Activated CD8-positive, alpha-beta memory T cell treated with anti-CD3 and anti-CD28 coated beads for 24 hours (primary cell): ENCODE measurements around the gene ARMH2.

ENCODE experiments used
- DNase-seq: peaks from one replicate; pipeline ENCODE4 v3.0.0-alpha.2; 2020

Gene ARMH2

DNA sequence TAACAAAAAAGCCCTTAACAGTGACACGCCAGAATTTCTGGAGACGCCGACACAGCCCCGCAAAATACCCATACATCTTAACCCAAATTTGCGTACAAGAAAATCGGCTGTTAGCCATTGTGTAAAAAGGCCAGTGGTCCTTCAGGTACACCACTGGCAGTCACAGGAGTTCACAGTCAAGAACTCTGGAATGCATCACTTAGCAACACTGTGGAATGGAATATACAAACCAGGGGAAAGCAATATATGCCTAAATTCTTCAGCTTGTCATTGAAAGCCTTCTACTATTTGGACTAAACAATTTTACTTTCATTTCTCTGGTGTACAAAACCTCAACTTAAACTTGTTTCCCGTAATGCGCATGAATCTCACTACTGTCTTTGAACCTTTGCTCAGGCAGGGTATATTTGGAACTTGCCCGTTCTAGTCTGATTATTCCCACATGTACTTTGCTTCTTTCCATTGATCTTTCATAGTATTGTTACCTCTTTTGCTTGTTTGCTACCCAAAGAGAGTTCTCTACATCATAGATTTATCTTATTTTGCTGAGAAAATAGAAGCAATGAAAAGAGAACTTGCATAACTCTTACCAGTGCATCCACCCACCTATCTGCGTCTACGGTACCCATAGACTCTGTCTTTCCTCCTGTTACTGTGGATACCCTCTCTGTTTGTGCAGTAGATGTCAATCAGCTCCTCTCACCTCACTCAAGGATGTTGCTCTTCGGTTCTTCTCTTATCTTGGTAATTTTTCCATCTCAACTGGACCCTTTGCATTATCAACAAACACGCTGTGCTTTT lies at the start of gene ARMH2:
ARMH2 (minus strand) TSS at position 178 of the 801 bp plus-strand sequence; CDS start at position 118, 60 bp downstream.
- no peak for DNase-seq

DNA sequence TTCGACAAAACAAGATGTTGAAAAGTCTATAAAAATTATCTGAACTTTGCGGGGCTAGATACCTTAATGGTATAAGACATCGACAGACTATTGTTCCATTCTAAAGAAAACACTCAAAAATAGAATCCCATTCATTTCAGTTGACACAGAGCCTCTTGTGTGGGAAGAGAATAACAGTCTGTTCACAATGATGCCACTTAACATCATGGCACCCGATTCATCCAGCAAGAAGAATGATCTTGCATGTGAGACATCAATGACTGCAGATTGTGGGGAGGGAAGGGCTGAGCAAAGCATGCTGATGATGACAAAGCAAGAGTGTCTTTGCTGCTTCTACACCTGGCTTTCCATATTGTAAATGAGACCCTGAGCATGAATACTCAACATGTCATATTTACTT lies 49.7 kb upstream of the ARMH2 start:
- DNase-seq = no peak

DNA sequence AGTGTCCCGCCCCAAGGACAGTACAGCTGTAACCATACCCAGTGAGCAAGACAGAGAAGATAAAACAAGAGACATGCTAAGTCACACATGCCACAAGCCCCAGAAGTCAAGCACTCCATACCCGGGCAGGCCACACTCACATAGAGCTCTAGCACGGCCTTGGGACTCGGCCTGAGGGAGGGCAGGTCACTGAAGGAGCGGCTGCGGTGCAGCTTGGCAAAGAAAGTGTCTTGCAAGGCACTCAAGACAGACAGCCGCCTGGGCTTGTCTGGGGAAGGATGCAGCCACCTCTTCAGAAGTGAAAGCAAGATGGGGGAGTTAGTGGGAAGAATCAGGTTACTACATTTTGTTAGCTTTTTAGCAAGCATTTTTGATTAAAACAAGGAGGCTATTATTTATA lies 48.7 kb upstream of the ARMH2 start:
- DNase-seq = no peak

DNA sequence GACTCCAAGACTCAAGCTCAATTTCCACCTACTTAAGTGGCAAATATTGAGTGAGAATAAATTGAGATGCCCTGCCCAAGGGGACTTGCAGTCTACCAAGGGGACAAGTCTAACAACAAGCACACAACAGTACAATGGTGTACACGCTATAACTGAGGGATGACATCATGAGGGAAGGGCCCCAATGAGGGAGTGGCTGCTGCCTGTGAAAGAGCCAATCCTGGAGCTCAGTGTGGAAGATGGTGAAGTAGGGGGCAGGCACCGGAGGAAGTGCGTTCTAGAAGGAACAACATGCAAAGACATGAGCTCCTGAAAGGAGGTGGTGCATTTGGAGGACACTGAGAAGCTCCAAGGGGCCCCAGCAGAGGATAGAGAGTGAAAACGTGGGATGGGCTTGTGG lies 46.9 kb upstream of the ARMH2 start:
- DNase-seq = no peak

DNA sequence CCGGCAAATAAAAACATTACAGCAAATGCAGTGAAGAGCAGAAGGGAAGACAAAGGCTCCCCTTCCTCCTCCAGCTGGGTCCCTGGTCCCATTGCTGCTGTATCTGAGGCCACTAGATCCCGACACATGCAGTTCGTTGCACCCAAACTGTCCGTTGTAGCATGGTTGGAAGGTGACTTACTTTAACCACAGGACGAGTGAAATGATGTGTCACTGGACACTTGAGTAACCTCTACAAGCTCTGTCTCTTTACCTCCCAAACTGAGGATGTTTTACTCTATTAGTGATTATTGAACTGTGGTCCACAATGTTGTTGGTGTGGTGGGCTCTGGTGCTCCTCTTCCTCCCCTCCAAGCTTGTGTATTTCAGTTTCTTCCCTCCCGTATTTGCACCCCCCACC lies 46.2 kb upstream of the ARMH2 start:
- DNase-seq = no peak

DNA sequence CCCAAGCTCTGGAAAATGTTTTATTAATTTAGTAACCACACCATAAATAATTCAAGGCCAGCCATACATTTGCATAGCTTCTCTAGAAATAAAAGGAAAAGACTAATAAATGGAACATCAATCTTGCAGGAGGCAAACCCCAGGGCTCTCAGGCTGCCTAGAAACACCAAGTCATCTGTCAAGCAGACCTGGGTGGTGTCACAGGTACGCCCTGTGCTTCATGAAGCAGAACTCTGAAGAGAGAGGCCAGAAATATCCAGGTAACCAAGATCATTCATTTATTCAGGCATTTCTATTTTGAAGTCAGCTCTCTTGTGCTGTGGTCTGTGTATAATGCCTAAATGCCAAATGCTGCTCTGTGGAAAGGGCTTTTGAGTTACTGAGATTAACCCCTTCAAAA lies 45.3 kb upstream of the ARMH2 start:
- DNase-seq = no peak

DNA sequence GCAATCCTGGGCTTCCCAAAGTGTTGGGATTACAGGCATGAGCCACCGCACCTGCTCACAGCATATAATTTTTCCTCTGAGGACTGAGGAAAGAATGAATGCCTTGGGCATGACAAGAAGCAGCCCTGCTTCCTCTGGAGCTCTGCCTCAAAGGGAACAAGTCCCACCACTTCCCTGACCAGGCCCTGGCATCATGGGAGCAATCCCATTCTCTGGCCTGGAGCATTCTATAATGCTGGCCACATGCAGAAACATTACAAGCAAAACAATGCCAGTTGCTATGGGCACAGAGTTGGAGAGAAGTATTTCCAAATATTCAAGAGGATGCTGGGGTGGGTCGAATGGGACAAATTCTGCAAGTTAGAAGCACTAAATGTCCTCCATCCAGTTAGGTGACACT lies 41.5 kb upstream of the ARMH2 start:
- no peak for DNase-seq

DNA sequence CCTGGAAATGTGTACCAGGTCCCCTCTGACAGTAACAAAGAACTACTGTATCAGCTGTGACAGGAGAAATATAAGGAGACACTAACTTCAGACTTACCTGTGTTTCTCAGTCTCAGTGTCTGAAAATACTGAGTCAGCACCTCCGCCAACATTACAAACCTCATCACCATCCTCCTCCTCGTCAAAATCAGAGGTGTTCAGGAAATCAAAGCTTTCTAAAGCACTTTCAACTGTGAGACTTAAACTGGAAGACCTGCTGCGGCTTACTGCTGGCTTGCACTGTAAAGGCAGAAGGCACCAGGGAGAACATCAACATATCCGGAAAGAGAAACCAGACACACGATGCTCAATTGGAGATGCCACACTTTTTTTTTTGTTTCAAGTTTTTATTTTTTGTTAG lies 40.3 kb upstream of the ARMH2 start:
- no peak for DNase-seq

DNA sequence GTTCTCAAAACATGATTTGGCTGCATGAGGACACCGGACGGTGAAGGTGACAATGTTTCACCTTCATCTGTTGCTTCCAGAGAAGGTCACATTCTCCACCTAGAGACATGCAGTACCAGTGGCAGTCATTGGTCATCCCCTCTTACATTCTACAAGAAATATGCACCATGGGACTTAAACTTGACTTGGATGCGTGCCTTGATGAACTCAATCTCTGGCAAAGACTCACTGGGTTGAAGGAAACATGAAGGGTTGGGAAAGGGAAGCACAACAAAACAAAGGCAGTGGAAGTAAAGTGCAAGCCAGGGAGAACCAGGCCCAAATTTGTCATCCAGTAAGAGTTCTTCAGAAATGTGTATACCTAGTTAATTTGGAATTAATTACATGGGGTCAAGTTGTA lies 39.4 kb upstream of the ARMH2 start:
- DNase-seq = no peak

DNA sequence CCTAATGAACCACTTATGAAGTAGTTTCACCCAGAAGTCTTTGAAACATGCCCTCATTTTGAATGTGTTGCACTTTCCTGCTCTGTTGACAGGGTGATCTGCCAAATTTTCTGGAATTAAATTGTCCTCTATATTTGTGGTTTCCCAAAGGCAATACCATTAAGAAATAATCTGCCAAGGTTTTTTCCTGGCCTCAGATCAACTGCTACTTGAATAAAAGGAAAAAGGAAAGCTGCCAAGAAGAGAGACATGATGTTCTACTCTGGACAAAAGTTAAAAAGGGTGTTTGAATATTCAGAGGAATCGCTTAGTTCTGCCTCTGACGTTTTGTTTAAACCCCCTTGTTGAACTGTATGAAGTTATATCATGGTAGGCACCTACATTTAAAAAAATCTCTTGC lies 37.4 kb upstream of the ARMH2 start:
- no peak for DNase-seq

DNA sequence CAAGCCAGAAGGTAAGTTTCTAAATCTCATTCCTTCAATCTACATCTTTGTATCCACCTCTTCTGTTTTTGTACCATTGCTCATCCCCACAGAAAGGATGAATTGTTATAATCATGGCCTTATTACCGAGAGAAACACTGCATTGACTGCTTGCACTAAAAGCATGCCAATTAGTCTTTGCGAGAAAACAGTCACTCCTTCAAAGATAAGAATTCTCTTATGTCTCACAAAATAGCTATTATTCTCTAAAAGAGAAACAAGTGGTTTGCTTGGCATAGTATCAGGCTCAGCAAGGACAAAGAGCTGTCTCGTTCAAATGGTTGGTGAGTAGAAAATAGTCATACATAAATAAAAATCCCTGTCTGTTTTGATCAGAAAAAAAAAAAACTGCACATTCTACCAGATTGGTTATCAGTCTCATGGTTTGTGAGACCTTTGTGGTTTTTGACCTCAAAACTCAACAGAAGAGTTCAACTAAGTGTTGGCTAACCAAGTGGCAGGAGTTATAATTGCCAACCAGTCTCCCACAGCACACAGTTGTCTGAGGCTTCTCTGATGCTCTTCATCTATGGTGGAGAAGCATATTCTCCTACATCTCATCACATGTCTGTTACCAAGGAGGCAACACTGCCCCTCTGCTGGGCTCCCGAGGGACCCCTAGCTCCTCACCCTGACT lies 35.1 kb upstream of the ARMH2 start:
- no peak for DNase-seq

DNA sequence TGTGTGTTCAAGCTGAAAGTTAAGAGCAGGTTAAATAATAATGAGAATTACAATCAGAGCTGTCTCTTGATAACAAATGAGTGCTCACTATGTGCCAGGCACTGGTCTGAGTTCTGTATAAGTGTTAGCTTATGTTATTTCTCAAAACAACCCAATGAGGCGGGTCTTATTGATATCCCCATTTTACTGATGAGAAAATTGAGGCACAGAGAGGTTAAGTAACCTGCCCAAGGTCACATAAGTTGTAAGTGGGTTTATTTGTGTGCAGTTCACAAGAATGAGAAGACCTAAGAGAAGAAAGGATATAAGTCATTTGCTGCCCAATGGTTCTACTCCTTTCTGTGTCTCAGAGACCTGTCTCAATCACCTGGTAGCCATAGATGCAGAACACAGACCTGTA lies 34.1 kb upstream of the ARMH2 start:
- DNase-seq = no peak

DNA sequence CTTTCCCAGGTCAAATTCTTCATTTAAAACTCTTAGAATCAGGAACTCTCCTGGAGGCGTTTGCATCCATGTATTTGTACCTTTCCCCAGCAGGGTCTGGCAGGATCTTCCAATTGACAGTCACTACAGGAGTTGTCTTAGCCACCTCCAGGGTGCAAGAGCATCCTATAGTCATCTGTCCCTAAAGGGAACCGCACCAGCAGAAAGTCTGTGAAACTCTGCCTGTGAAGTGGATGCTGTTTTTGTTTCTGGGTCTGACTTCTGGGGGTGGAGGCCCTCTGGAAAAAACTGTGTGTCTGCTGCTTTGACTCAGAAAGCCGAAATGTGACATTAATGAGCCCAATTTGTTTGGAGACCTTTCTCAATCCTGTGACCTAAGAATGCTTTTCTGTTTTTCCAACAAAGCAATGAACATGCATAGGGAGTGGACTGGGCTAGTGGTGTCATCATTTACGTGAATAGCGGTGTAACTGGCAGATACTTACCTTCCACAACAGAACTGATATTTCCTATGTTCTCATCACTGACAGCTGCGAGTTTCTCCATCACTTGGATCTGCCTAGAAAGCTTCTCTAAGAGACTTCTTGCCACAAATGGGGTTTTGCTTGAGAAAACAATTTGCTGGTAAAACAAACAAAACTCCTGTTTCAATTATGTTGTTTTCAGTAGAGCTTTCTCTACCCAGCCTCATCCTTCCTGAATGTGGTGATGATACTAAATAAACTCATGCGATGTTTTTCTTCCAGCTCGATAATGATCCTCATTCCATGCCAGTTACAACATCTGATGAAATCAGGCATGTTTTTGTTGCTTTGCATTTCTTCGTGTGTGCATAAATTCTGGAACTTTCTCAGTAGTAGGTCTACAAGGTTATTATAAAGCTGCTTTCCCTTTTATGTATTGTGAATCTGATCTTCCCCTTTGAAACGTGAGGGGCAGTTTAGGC lies 33.3 kb upstream of the ARMH2 start:
- no peak for DNase-seq

DNA sequence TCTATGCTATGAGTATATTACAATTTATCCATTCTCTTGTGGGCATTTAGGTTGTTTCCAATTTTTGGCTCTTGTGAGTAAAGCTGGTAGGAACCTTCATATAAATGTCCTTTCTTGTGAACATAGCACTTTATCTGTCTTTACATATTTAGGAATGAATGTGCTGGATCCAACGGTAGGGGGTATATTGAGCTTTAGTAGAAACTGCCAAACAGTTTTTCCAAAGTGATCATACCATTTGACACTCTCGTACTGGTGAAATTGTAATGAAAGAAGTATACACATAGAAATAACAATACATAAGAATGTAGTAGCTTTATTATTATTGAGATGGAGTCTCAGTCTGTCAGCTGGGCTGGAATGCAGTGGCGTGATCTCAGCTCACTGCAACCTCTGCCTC lies 30.9 kb upstream of the ARMH2 start:
- DNase-seq = no peak

DNA sequence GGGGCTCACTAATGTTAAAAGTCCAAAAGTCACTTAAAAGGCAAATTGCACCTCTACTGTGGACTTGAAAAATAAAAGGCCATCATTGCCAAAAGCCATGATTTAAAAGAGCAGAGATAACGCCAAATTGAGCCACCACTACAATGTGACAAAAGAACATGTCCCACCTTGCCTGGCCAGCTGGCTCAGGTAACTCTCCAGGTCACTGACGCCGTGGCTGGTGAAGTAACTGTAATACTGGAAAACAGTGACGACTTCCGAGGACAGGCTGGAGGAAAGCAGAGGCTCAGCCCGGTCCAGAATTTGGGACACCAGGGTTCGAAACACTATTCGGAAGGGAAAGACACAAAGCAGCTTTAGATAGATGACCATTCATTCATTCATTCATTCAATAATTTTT lies 29.3 kb upstream of the ARMH2 start:
- no peak for DNase-seq

DNA sequence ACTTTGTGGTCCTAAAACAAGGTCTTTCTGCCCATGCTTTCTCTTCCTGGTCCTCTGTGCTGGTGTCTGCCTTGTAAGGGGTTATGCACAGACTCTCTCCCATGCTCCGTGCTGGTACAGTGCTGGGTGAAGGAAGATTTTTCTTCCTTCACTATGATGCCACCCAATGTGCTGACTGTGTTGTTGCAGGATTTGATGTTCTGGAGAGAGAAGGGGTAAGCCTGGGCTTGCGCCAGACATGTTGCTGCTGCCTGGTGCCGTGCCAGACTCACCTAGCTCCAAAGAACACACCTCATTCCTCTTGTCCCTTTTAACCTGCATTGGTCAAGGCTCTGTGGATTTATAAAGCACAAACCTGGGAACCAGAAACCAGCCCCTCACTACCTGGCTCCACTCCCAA lies 28.4 kb upstream of the ARMH2 start:
- DNase-seq = no peak

DNA sequence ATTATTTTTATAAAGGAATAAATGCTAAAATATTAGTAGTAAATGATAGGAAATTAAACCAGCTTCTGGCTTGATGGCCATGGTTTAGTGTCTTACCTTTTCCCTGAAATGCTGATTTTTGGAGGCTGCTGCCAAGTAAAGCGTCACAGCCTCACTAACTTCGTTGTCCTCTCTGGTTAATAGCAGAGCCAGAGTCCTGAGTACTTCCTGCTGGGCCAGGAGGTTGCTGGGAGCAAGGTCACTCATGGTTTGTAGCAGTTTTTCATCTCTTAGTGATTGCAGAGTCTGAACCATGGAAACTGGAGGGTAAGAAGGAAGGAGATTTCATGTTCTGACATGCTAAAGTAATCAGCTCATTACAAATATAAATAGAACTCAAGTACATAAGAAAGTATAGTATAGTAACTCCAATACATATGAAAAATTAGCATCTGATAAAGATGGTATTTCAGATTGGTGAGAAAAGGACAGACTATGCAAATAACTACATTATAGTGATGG lies 26.5 kb upstream of the ARMH2 start:
- no peak for DNase-seq

DNA sequence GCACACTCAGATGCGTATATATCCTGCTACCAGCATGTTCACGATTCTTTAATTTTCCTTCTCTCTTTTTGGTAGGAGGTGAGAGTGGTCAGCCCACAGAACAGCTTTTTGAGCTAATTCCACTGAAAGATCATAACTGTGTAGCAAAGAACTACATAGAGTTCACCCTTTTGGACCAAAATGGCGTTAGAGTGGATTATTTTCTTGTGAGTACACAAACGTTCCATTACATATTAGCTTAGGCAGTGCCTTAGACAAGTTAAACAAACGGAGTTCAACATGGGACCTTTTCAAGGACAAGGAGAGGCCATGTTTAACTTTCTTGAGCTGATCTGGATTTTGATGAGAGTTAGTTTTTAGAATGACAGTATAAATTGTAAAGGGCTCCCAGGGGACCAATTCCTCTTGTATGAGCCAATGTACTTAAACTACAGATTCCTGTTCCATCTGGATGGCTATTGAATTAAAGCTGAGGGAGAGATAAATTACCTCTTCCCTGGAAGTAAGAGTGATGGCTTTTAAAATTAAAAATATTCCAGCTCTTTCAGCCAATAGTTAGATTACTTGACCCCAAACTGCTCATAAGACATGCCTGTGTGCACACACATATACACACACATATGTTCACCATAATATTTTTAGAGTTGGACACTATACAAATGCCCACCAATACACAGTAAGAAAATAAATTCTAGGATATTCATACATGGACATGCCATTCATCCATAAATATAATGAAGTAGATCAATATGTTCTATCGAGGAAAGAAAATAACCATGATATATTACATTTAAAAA lies 25.6 kb upstream of the ARMH2 start:
- no peak for DNase-seq

DNA sequence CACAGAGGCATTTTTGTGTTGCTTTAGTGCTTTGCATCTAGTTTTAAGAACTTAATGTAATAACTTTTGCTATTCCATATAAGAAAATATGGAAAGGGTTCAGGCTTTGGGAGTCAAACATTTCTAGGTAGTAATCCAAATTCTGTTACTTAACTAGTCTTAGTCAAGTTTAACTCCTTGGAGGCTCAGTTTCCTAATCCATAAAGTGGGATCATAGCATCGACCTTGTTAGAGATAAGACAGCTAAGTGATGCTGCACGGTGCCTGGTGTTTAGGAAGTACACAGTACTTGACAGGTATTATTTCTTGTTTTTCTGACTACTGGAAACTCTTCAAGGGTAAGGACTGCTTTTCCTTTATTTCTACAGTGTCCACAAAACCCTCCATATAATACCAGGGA lies 24.5 kb upstream of the ARMH2 start:
- DNase-seq = no peak

DNA sequence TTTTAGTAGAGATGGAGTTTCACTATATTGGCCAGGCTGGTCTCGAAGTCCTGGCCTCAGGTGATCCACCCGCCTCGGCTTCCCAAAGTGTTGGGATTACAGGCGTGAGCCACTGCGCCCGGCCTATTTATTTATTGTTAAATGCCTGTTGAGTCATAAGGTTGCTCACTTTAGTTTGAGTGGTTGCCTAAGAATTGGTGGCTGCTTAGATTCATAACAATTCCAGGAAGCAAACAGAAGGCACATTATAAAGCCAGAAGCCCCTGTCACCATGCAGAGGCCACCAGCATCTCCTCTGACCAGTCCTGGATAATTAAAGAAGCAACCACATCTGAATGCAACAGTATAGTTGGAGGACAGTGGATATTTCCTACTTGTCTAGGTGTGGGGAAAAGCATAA lies 24.0 kb upstream of the ARMH2 start:
- DNase-seq = no peak

DNA sequence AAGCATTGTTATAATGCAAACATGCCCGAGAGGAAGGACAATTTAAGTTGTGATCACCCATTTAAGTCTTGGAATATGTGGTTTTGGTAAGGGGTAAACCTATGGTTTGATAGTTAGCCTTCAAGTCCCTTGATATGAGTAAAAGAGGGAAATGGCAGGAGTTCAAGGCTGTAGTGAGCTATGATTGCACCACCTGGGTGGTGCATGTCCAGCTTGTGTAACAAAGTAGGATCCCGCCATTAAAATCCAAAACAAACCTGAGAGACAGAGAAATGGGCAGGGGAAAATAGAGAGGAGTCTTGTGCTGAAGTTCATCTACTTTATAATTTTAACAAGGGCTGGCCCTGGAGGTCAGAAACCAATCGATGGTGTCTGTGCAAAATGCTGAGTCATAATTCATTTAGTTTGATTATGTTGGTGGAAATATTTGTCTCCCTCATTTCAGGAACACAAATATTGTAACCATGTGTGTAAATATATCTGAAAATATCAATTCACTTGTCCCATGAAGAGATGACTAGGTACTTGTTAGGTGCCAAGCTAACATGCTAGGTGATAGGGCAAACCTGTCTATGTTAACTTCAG lies 23.2 kb upstream of the ARMH2 start:
- no peak for DNase-seq

DNA sequence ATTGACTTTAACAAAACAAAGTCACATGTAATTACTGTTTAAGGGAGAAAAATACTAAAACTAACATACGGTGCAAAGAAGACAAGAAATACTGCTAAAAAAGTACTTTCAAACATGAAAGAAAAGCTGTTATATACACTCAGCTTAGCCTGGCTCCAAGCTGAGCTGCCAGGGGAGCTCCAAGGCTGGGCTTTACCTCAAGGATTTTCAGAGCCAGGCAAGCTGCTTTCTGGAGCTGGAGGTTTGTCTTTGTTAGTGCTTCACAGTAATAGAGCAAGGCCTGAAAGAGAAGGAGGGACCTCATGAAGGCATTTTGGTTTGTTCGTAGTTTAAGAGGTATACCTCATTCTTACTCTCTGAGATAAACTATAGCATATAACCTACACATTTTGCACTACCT lies 19.6 kb upstream of the ARMH2 start:
- DNase-seq = no peak
